SK-N-SH treated with all-trans-retinoic acid at 6 μM for 48 hours (cell line): ENCODE results near the gene RAPGEF1.

Source experiments
- ATAC-seq: fragments of 200-7000 bp; cut with Tn5 transposase; 3 replicates; pipeline ENCODE4 v1.9.1; 2020; ENCODE audit warnings: mild to moderate bottlenecking, moderate library complexity
- ARNTL ChIP-seq: fragments of 450-650 bp; formaldehyde crosslinking; IDR thresholded peaks from 2 replicates; pipeline ENCODE4 v1.5.0; 2020; ENCODE audit warnings: low read depth, mild to moderate bottlenecking, moderate library complexity, borderline replicate concordance
- BACH2 ChIP-seq: fragments of 250-450 bp; sonication (Bioruptor Pico); IDR thresholded peaks from 2 replicates; pipeline ENCODE4 v1.9.0; 2021; ENCODE audit warnings: mild to moderate bottlenecking, borderline replicate concordance
- CREB5 ChIP-seq: fragments of 250-450 bp; sonication (Bioruptor Pico); IDR thresholded peaks from 2 replicates; pipeline ENCODE4 v1.5.1; 2020; ENCODE audit warnings: low read depth, mild to moderate bottlenecking, moderate library complexity
- CSDC2 ChIP-seq: fragments of 250-450 bp; sonication (Bioruptor Pico); IDR thresholded peaks from 2 replicates; pipeline ENCODE4 v1.5.0; 2020; ENCODE audit warnings: mild to moderate bottlenecking, moderate library complexity
- CSRNP3 ChIP-seq: fragments of 250-450 bp; sonication (Bioruptor Pico); IDR thresholded peaks from 2 replicates; pipeline ENCODE4 v1.5.1; 2021; ENCODE audit warnings: mild to moderate bottlenecking, moderate library complexity
- PATZ1 ChIP-seq: fragments of 250-450 bp; sonication (Bioruptor Pico); IDR thresholded peaks from 2 replicates; pipeline ENCODE4 v1.8.0; 2020; ENCODE audit warnings: mild to moderate bottlenecking, moderate library complexity, borderline replicate concordance
- POU6F1 ChIP-seq: fragments of 250-450 bp; sonication (Bioruptor Pico); IDR thresholded peaks from 2 replicates; pipeline ENCODE4 v1.8.0; 2021; ENCODE audit warnings: low read depth, mild to moderate bottlenecking, moderate library complexity, borderline replicate concordance
- RARB ChIP-seq: fragments of 250-450 bp; sonication (Bioruptor Pico); IDR thresholded peaks from 2 replicates; pipeline ENCODE4 v1.8.0; 2021; ENCODE audit warnings: mild to moderate bottlenecking, moderate library complexity
- TCF4 ChIP-seq: fragments of 250-450 bp; sonication (Bioruptor Pico); IDR thresholded peaks from 2 replicates; pipeline ENCODE4 v1.8.0; 2021; ENCODE audit warnings: mild to moderate bottlenecking, moderate library complexity, borderline replicate concordance
- TSHZ2 ChIP-seq: fragments of 250-450 bp; sonication (Bioruptor Pico); IDR thresholded peaks from 2 replicates; pipeline ENCODE4 v1.5.0; 2020; ENCODE audit warnings: mild to moderate bottlenecking, moderate library complexity
- ZC3H10 ChIP-seq: fragments of 250-450 bp; sonication (Bioruptor Pico); IDR thresholded peaks from 2 replicates; pipeline ENCODE4 v1.5.1; 2021; ENCODE audit warnings: mild to moderate bottlenecking, moderate library complexity
- ZFP3 ChIP-seq: fragments of 250-450 bp; sonication (Bioruptor Pico); IDR thresholded peaks from 2 replicates; pipeline ENCODE4 v1.5.0; 2020; ENCODE audit warnings: mild to moderate bottlenecking, moderate library complexity
- ZNF565 ChIP-seq: fragments of 450-650 bp; formaldehyde crosslinking; conservative IDR thresholded peaks from 2 replicates; pipeline ENCODE4 v1.5.0; 2020; ENCODE audit warnings: low read depth, mild to moderate bottlenecking, moderate library complexity
- ZNF70 ChIP-seq: fragments of 450-650 bp; formaldehyde crosslinking; IDR thresholded peaks from 2 replicates; pipeline ENCODE4 v1.5.0; 2020; ENCODE audit warnings: mild to moderate bottlenecking, moderate library complexity
- ZNF8 ChIP-seq: fragments of 450-650 bp; formaldehyde crosslinking; IDR thresholded peaks from 2 replicates; pipeline ENCODE4 v1.5.0; 2020; ENCODE audit warnings: mild to moderate bottlenecking, moderate library complexity

The RAPGEF1 gene

GRCh38 chr9:131692612-131693562 lies 47.0 kb downstream of the RAPGEF1 start (continued):
- TF ChIP-seq CSRNP3 (CRISPR knock-in tag) = no peak
- TF ChIP-seq CSDC2 = no peak
- TF ChIP-seq TCF4 = no peak

- ATAC-seq = no peak
- TF ChIP-seq TCF4 = no peak
- no peak for TF ChIP-seq POU6F1 (CRISPR knock-in tag)
- TF ChIP-seq RARB (CRISPR knock-in tag) = no peak
- no peak for TF ChIP-seq CSRNP3 (CRISPR knock-in tag)
- TF ChIP-seq ZNF70 (CRISPR knock-in tag) = no peak
- no peak for TF ChIP-seq ZC3H10 (CRISPR knock-in tag)
- TF ChIP-seq CREB5 (CRISPR knock-in tag) = no peak
- TF ChIP-seq ZFP3 (CRISPR knock-in tag) = no peak
- no peak for TF ChIP-seq PATZ1 (CRISPR knock-in tag)
- no peak for TF ChIP-seq ARNTL
- no peak for TF ChIP-seq TSHZ2
- no peak for TF ChIP-seq ZNF565 (CRISPR knock-in tag)
- TF ChIP-seq BACH2 (CRISPR knock-in tag) = no peak
Measured at GRCh38 chr9:131691969-131692611, 47.8 kb downstream of the RAPGEF1 start.

- TF ChIP-seq CREB5 (CRISPR knock-in tag) (no peak), ZNF565 (CRISPR knock-in tag) (no peak), ZC3H10 (CRISPR knock-in tag) (no peak), ZNF8 (no peak), ZNF70 (CRISPR knock-in tag) (no peak), PATZ1 (CRISPR knock-in tag) (no peak), TSHZ2 (no peak)
- no peak for ATAC-seq
Measured at GRCh38 chr9:131690941-131691573, 48.8 kb downstream of the RAPGEF1 start.
